NCI-H1092 treated with DMSO at 0.1 percent for 48 hours (cell line): ENCODE results near the gene NBPF14.
A peak's percentile ranks its signal among the peaks of the same experiment; 100 is the strongest.
"Not testable (repeated sequence)": the region's sequence is repeated elsewhere in the genome, so short reads cannot be mapped to it uniquely, and the experiment has no call there.

Source experiments
- DNase-seq: peaks from one replicate; lab custom pipeline; 2025; lab: John Stamatoyannopoulos, UW

The NBPF14 gene, protein sequence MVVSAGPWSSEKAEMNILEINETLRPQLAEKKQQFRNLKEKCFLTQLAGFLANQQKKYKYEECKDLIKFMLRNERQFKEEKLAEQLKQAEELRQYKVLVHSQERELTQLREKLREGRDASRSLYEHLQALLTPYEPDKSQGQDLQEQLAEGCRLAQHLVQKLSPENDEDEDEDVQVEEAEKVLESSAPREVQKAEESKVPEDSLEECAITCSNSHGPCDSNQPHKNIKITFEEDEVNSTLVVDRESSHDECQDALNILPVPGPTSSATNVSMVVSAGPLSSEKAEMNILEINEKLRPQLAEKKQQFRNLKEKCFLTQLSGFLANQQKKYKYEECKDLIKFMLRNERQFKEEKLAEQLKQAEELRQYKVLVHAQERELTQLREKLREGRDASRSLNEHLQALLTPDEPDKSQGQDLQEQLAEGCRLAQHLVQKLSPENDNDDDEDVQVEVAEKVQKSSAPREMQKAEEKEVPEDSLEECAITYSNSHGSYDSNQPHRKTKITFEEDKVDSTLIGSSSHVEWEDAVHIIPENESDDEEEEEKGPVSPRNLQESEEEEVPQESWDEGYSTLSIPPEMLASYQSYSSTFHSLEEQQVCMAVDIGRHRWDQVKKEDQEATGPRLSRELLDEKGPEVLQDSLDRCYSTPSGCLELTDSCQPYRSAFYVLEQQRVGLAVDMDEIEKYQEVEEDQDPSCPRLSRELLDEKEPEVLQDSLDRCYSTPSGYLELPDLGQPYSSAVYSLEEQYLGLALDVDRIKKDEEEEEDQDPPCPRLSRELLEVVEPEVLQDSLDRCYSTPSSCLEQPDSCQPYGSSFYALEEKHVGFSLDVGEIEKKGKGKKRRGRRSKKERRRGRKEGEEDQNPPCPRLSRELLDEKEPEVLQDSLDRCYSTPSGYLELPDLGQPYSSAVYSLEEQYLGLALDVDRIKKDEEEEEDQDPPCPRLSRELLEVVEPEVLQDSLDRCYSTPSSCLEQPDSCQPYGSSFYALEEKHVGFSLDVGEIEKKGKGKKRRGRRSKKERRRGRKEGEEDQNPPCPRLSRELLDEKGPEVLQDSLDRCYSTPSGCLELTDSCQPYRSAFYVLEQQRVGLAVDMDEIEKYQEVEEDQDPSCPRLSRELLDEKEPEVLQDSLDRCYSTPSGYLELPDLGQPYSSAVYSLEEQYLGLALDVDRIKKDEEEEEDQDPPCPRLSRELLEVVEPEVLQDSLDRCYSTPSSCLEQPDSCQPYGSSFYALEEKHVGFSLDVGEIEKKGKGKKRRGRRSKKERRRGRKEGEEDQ (N-terminal part only)

GRCh38 chr1:148595911-148596310 lies at the start of gene NBPF14:
NBPF14 (minus strand) TSS chr1:148596011; CDS start chr1:148595717, 294 bp downstream.
- not testable (repeated sequence) for DNase-seq

GRCh38 chr1:148625451-148625850 lies 29.6 kb upstream of the NBPF14 start:
- DNase-seq = not testable (repeated sequence)

- DNase-seq = not testable (repeated sequence)
These were observed 22.4 kb upstream of the NBPF14 start for GRCh38 chr1:148618216-148618615.

- not testable (repeated sequence) for DNase-seq
These were observed 9.5 kb upstream of the NBPF14 start for GRCh38 chr1:148605266-148605665.

- not testable (repeated sequence) for DNase-seq
These were observed 451 bp downstream of the NBPF14 start for GRCh38 chr1:148595360-148595759.

DNA sequence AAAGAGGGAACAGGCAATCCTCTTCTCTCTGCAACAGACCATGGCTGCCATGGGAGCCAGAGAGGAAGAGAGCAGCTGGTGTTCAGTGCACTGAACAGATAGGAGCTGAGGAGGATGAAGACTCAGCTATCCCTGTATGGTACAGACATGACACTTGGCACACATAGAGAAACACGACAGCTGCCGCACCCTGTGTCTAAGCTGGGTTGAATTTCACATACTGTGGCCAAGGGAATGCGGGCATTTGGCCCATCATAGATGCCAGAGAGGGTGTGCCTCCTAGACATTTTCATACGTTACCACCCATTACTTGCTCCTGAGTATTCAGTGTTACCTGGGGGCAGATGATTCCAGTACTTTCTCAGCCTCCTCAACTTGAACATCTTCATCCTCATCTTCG lies 4.7 kb downstream of the NBPF14 start:
- not testable (repeated sequence) for DNase-seq

- not testable (repeated sequence) for DNase-seq
These were observed 63.7 kb downstream of the NBPF14 start for GRCh38 chr1:148532158-148532557.

GRCh38 chr1:148529101-148529567 lies 66.7 kb downstream of the NBPF14 start:
- DNase-seq = peak; percentile 12

- not testable (repeated sequence) for DNase-seq
These were observed 67.2 kb downstream of the NBPF14 start for GRCh38 chr1:148528591-148528990.

- DNase-seq = not testable (repeated sequence)
These were observed 69.2 kb downstream of the NBPF14 start for GRCh38 chr1:148526587-148526986.

DNA sequence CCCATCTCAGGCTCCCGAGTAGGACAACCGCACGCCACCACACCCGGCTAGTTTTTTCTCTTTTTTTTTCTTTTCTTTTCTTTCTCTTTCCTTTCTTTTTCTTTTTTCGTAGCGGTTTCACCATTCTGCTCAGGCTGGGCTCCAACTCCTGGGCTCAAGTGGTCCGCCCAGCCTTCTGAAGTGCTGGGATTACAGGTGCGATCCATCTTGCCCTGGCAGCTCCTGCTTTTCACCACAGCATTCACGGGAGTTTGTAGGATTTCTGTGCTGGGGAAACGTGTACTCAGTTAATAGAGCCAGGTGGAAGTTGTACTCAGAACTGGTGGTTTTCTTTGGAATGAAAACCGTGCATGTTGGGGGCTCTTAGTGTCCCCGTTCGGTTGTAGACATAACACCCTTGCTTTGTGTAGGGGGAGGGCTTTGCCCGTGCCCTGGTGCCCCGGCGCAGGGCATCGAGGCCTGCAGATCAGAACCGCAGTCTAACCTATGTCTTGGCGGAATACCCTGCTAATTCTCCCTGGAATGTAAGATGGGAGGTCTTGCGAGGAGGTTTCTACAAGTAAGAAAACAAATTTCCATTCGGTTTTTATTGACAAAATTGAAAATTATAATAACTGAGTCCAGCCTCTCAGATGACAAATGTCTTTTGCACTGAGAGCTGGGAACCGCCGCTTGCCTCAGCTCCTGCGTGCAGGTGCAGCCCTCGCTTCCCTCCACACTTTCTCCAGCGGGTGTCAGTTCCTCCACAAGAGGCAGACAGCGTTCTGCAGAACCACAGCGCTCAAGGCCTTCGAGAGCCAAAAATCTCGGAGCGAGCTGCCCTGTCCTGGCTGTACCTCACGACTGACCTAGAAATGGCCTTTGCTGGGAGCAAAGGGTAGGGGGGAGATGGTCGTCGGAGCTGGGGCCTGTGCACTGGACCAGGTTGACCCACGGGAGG lies 72.3 kb downstream of the NBPF14 start:
- not testable (repeated sequence) for DNase-seq

DNA sequence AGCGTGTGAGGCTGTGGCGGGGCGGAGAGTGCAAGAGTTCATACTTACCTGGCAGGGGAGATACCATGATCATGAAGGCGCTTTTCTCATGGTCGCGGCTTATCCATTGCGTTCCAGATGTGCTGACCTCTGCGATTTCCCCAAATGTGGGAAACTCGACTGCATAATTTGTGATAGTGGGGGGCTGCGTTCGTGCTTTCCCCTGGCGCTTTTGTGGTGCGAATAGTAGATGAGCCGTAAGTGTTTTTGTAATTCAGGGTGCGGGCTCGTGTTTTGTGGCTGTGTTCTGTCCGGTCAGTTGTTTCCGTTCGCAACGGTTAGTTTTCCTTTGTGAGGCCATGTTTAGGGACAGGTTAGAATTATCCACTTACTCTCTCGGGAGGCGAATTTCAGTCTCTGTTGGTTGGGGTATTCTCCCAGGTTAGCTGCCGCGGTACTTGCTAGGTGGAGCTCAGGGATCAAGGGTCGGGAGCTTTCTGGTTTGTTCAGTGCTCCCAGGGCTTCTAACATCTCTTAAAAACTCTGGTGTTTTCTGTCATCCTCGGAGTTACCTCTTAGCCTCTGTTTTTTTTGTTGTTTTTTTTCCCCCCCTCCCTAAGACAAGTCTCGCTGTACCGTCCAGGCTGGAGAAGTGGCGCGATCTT lies 73.1 kb downstream of the NBPF14 start:
- peak; percentile 97 for DNase-seq

DNA sequence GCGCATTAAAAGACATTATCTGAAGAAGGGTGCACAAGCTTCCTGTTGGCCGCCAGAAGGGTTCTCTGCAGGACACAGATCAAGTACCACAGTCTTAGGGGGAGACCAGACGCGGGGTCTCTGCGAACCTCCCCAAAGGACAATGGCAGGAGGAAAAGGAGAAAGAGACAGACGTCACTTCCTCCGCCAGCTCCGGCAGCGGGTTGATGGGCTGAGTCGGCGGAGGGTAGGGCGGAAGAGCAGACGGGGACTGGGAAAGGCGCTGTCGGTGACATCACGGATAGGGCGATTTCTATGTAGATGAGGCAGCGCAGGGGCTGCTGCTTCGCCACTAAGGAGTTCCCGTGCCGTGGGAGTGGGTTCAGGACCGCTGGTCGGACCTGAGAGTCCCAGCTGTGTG lies 73.7 kb downstream of the NBPF14 start:
- DNase-seq = peak; percentile 83

DNA sequence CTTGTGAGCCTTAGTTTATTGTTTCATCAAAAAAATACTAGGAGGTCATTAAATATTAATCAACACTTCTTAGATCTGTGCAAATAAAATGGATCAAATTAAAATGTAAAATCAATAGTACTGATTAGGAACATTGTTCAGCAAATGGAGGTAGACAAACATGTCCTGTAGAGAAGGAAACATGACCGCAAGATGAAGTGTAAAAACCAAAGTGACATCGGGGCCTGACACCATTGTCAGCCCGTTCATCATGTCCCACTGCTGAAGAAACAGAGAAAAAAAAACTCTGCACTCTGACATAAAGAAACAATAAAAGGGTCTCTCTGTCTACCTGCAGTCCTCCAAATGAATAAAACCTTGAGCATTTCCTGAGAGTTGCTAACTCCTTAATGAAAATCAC lies 81.5 kb downstream of the NBPF14 start:
- not testable (repeated sequence) for DNase-seq

- DNase-seq = not testable (repeated sequence)
These were observed 83.1 kb downstream of the NBPF14 start for GRCh38 chr1:148512571-148513184.

- DNase-seq = not testable (repeated sequence)
These were observed 101.9 kb downstream of the NBPF14 start for GRCh38 chr1:148493933-148494332.

GRCh38 chr1:148483029-148483428 lies 112.8 kb downstream of the NBPF14 start, which contains the start of gene PPIAL4G:
PPIAL4G (minus strand) TSS chr1:148483302; CDS start chr1:148483252, 50 bp downstream.
- not testable (repeated sequence) for DNase-seq
